DND-41 (cell line): ENCODE results near the gene MYL3.

ENCODE experiments used
- ATAC-seq: fragments of 200-7000 bp; cut with Tn5 transposase; 3 replicates; pipeline ENCODE4 v1.9.1; 2021; ENCODE audit warnings: low read depth; ENCODE audit not compliant: insufficient read depth
- DNase-seq: peaks from one replicate; pipeline ENCODE4 v3.0.0-alpha.2; 2020
- H2AFZ ChIP-seq: 2 replicates; pipeline ENCODE4 v1.6.0; 2012; ENCODE audit warnings: low read depth, low read length
- H3K27ac ChIP-seq: 2 replicates; pipeline ENCODE4 v1.5.1; 2012; ENCODE audit warnings: low read length, inconsistent platforms
- H3K27me3 ChIP-seq: fragments of 200-600 bp; sonication (generic); 2 replicates; pipeline ENCODE4 v1.6.0; 2012; ENCODE audit warnings: low read length, mild to moderate bottlenecking, inconsistent platforms; ENCODE audit not compliant: insufficient read depth, poor library complexity
- H3K36me3 ChIP-seq: 2 replicates; pipeline ENCODE4 v1.5.1; 2012; ENCODE audit warnings: low read length, inconsistent platforms; ENCODE audit not compliant: insufficient read depth
- H3K4me1 ChIP-seq: 2 replicates; pipeline ENCODE4 v1.5.1; 2012; ENCODE audit warnings: mild to moderate bottlenecking, low read length; ENCODE audit not compliant: insufficient read depth
- H3K4me2 ChIP-seq: 2 replicates; pipeline ENCODE4 v1.6.0; 2012; ENCODE audit warnings: mild to moderate bottlenecking, moderate library complexity, low read length, inconsistent platforms; ENCODE audit not compliant: insufficient read depth
- H3K4me3 ChIP-seq, 2 experiments: fragments of 200-600 bp in 1 of 2; shearing (Covaris generic) in 1 of 2; 2 replicates each; pipeline ENCODE4 v1.5.1; 2012 to 2016; ENCODE audit warnings: inconsistent platforms in 2 of 2, low read length in 2 of 2, mild to moderate bottlenecking in 2 of 2, low read depth in 1 of 2, moderate library complexity in 1 of 2
- H3K79me2 ChIP-seq: 2 replicates; pipeline ENCODE4 v1.6.0; 2012; ENCODE audit warnings: low read length, inconsistent platforms; ENCODE audit not compliant: insufficient read depth
- H3K9ac ChIP-seq: 2 replicates; pipeline ENCODE4 v1.6.0; 2012; ENCODE audit warnings: low read depth, mild to moderate bottlenecking, inconsistent platforms, low read length, moderate library complexity
- H3K9me3 ChIP-seq: 2 replicates; pipeline ENCODE4 v1.5.1; 2012; ENCODE audit warnings: low read length, moderate library complexity, mild to moderate bottlenecking, inconsistent platforms; ENCODE audit not compliant: insufficient read depth, severe bottlenecking
- H4K20me1 ChIP-seq: 2 replicates; pipeline ENCODE4 v1.6.0; 2012; ENCODE audit warnings: low read length; ENCODE audit not compliant: insufficient read depth
- CTCF ChIP-seq: IDR thresholded peaks from 2 replicates; pipeline ENCODE4 v1.5.1; 2012; ENCODE audit warnings: borderline replicate concordance, low read length, moderate library complexity, mild to moderate bottlenecking; ENCODE audit not compliant: poor library complexity, severe bottlenecking; ENCODE audit errors: extremely low read depth
- EZH2 ChIP-seq: IDR thresholded peaks from 3 replicates; pipeline ENCODE4 v1.6.1; 2012; ENCODE audit warnings: borderline replicate concordance, low read depth, mild to moderate bottlenecking, moderate library complexity, low read length, inconsistent platforms; ENCODE audit not compliant: severe bottlenecking

Gene MYL3

GRCh38 chr3:46853441-46854415 is 9.5 kb downstream of the MYL3 start:
- Histone ChIP-seq H3K4me3 (no peak overlapping the region), H3K79me2 (no peaks in the 10 kb centered on the region), H4K20me1 (no peaks in the 10 kb centered on the region), H2AFZ (no peak overlapping the region), H3K36me3 (no peaks in the 10 kb centered on the region), H3K27me3 (no peaks in the 10 kb centered on the region), H3K4me2 (no peak overlapping the region), H3K4me1 (no peaks in the 10 kb centered on the region), H3K9ac (no peak overlapping the region), H3K27ac (no peak overlapping the region), H3K9me3 (no peaks in the 10 kb centered on the region)
- no peak for ATAC-seq
- TF ChIP-seq EZH2 (no peak), CTCF (no peak)
- DNase-seq: no peak

- TF ChIP-seq CTCF: no peak
- TF ChIP-seq EZH2: no peak
- ATAC-seq: no peak
These were observed 10.3 kb downstream of the MYL3 start for GRCh38 chr3:46852839-46853355.

GRCh38 chr3:46852334-46852720 is 10.9 kb downstream of the MYL3 start:
- no peaks in the 10 kb centered on the region for H3K27me3 ChIP-seq
- ATAC-seq (no peak), DNase-seq (no peak)
- no peaks in the 10 kb centered on the region for H4K20me1 ChIP-seq
- TF ChIP-seq EZH2 (no peak), CTCF (no peak)
- H3K4me2 ChIP-seq: no peak overlapping the region
- no peak overlapping the region for H2AFZ ChIP-seq
- H3K36me3 ChIP-seq: no peaks in the 10 kb centered on the region
- H3K79me2 ChIP-seq: no peaks in the 10 kb centered on the region
- no peak overlapping the region for H3K4me3 ChIP-seq
- no peaks in the 10 kb centered on the region for H3K4me1 ChIP-seq
- no peak overlapping the region for H3K27ac ChIP-seq
- no peaks in the 10 kb centered on the region for H3K9me3 ChIP-seq
- no peak overlapping the region for H3K9ac ChIP-seq

More at GRCh38 chr3:46852839-46853355, 10.3 kb downstream of the MYL3 start:
- no peak overlapping the region for H3K27ac ChIP-seq
- no peak for DNase-seq
- H3K4me3 ChIP-seq: no peak overlapping the region
- H3K9ac ChIP-seq: no peak overlapping the region
- H3K4me2 ChIP-seq: no peak overlapping the region
- no peaks in the 10 kb centered on the region for H3K9me3 ChIP-seq
- no peaks in the 10 kb centered on the region for H3K79me2 ChIP-seq
- H2AFZ ChIP-seq: no peak overlapping the region
- H4K20me1 ChIP-seq: no peaks in the 10 kb centered on the region
- H3K36me3 ChIP-seq: no peaks in the 10 kb centered on the region
- H3K4me1 ChIP-seq: no peaks in the 10 kb centered on the region
- no peaks in the 10 kb centered on the region for H3K27me3 ChIP-seq
